Activated T-cell treated with anti-CD3 and anti-CD28 coated beads, Interleukin-2, amount 50 U/mL, for 24 hours (primary cell): Measurements from ENCODE around the gene PNRC1.
"Not testable (repeated sequence)": the region's sequence is repeated elsewhere in the genome, so short reads cannot be mapped to it uniquely, and the experiment has no call there.

Experiments used
- DNase-seq: peaks from one replicate; pipeline ENCODE4 v3.0.0-alpha.2; 2020
- H3K27ac Mint-ChIP-seq: 2 replicates; pipeline ENCODE4 v1.8.0; 2020; ENCODE audit warnings: mild to moderate bottlenecking, mixed read lengths
- H3K27me3 Mint-ChIP-seq: 2 replicates; pipeline ENCODE4 v1.8.0; 2020; ENCODE audit warnings: mixed read lengths
- H3K36me3 Mint-ChIP-seq: 2 replicates; pipeline ENCODE4 v1.8.0; 2020; ENCODE audit warnings: low read depth, mixed read lengths
- H3K4me1 Mint-ChIP-seq: 2 replicates; pipeline ENCODE4 v1.8.0; 2020; ENCODE audit warnings: low read depth, mixed read lengths
- H3K4me3 Mint-ChIP-seq: 2 replicates; pipeline ENCODE4 v1.8.0; 2020; ENCODE audit warnings: mild to moderate bottlenecking, moderate library complexity, mixed read lengths
- H3K9me3 Mint-ChIP-seq: 2 replicates; pipeline ENCODE4 v1.8.0; 2020; ENCODE audit warnings: mixed read lengths

PNRC1 gene

DNA sequence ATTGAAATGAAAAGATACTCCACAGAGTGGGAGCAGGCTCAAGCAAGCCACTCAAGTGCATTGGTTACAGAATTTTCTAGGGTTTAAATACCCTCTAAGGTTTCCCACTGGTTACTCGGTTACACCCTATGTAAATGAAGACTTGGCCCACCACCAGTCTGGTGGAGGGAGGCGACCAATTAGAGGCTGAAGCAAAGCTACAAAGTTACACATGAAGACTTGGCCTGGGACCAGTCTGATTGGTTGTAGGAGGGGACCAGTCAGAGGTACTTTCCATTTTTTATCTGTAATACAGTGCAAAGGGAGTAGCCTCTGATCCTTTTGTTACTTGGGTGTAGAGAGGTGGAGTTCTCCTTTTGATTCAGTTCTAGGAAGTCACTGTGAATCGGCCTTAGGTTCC is 29.7 kb downstream of the PNRC1 start:
- no peaks in the 10 kb centered on the region for H3K36me3 Mint-ChIP-seq
- no peak overlapping the region for H3K27ac Mint-ChIP-seq
- no peaks in the 10 kb centered on the region for H3K4me1 Mint-ChIP-seq
- no peak overlapping the region for H3K4me3 Mint-ChIP-seq
- no peak for DNase-seq
- H3K9me3 Mint-ChIP-seq = no peaks in the 10 kb centered on the region
- H3K27me3 Mint-ChIP-seq = no peaks in the 10 kb centered on the region

DNA sequence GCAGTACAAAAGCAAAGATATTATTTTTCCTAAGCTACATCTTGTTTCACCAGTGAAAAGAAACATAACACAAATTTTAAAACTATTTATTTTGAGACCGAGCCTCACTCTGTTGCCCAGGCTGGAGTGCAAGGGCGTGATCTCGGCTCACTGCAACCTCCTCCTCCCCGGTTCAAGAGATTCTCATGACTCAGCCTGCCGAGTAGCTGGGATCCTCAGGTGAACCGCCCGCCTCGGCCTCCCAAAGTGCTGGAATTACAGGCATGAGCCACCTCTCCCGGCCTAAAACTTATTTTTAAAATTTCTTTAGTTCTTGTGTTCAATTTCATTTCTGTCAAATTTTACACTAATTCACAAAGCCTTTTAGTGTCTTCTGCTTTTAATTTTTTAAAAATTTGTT is 31.4 kb downstream of the PNRC1 start:
- no peak for DNase-seq
- no peaks in the 10 kb centered on the region for H3K36me3 Mint-ChIP-seq
- H3K9me3 Mint-ChIP-seq = no peaks in the 10 kb centered on the region
- peaks cover 10% of the 10 kb centered on the region for H3K27me3 Mint-ChIP-seq
- H3K27ac Mint-ChIP-seq = no peak overlapping the region
- H3K4me3 Mint-ChIP-seq = no peak overlapping the region
- H3K4me1 Mint-ChIP-seq = peaks cover 2% of the 10 kb centered on the region

DNA sequence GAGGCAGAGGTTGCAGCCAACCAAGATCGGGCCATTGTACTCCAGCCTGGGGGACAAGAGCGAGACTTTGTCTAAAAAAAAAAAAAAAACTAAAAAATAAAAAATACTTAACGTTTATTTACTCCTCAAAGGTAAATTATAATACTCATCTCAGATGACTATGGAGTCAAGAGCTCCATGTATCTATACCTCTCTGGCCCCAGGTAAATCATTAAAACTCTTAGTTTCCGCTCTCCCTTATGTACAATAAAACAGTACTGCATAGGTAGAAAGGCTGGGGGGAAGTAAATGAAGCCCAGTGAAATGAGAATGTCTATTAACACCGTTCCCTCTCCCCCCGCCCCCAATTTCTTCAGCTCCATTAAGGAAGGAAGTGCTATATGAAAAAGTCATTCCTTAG is 36.2 kb downstream of the PNRC1 start:
- Mint-ChIP-seq H3K4me3 (peak overlapping the region; percentile 80), H3K27me3 (peaks cover 13% of the 10 kb centered on the region), H3K27ac (no peak overlapping the region), H3K4me1 (peaks cover 8% of the 10 kb centered on the region), H3K9me3 (no peaks in the 10 kb centered on the region), H3K36me3 (no peaks in the 10 kb centered on the region)
- DNase-seq = no peak

DNA sequence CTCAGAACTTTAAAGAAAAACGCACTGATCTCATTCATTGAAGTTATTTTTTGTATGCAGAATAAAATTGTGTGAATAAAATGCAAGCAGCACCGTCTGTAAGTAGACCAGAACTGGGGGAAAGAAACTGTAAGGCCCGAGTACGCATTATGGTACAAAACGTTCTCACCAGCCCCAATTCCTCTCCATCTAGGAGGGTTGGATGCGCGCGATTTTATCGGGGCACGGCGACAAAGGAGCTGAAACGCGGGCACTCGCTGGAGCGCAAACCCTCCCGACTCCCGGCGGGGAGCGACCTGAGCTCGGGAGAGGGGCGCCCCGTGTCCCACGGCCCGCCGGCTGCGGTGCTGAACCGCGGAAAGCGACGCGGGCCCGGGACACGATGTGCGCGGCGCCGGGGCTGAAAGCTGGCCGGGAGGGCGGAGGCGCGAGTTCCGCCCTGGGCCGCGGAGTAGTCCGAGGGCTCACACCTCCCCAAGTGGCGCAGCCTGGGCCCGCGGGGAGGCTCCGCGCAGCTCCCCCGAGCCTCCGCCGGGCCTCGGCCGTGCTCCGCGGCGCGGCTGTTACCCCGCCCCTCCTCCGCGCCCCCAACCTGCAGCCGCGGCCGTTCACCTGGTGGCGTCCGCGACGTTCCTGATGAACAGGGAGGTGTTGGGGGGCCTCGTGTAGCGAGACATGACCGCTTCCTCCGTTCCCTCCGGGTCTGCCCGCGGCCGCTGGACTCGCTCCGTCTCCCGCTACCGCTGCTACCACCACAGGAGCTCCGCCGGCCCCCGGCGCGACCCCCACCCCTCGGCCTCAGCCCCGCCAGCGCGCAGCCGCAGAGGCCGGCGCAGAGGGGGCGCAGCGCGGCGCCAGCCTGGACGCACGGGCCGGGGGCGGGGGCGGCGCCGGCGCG is 36.9 kb downstream of the PNRC1 start, which contains the start of gene SRSF12:
Gene SRSF12, minus strand, starts transcription at position 861 of the 898 bp plus-strand sequence. Its CDS starts 184 bp downstream, at position 677.
- H3K27ac Mint-ChIP-seq = peak within 1 kb of the TSS; percentile 69
- peaks cover 8% of the 10 kb centered on the region for H3K4me1 Mint-ChIP-seq
- H3K9me3 Mint-ChIP-seq = no peaks in the 10 kb centered on the region
- H3K27me3 Mint-ChIP-seq = peaks cover 13% of the 10 kb centered on the region
- H3K36me3 Mint-ChIP-seq = no peaks in the 10 kb centered on the region
- peak; percentile 70 for DNase-seq
- peak within 1 kb of the TSS; percentile 80 for H3K4me3 Mint-ChIP-seq

DNA sequence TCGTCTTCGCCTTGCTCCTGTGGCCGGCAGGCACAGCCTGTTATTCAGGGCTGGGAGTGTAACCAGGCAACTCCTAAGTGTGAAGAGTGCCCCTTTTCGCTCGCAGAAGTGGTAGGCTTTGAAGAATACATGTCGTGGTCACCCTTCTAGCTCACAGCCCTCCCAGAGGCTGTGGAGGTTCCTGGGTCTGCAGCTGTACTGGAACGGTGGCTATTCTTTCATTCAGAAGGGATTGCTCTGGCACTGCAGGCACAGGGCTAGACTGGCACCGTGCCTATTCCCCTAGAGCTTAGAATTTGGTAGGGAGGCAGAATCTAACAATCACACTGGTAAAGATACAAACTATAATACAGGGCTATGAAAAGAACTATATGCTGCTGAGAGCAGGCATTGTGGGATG is 38.4 kb downstream of the PNRC1 start:
- H3K4me1 Mint-ChIP-seq = peaks cover 8% of the 10 kb centered on the region
- no peak overlapping the region for H3K27ac Mint-ChIP-seq
- H3K36me3 Mint-ChIP-seq = no peaks in the 10 kb centered on the region
- no peak for DNase-seq
- peaks cover 13% of the 10 kb centered on the region for H3K27me3 Mint-ChIP-seq
- H3K4me3 Mint-ChIP-seq = peak overlapping the region; percentile 62
- no peaks in the 10 kb centered on the region for H3K9me3 Mint-ChIP-seq

DNA sequence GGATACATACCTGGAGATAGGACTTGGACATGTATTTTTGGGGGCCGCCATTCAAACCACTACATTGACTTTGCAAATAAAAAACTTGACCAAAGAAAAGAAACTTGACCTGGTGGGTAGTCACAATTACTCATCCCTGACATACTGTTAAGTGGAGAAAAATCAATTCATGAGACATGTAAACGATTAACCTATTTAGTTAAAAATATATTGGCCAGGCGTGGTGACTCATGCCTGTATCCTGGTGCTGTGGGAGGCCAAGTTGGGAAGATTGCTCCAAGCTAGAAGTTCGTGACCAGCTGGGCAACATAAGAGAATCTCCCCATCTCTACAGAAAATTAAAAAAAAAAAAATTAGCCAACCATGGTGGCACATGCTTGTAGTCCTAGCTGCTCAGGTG is 39.8 kb downstream of the PNRC1 start:
- H3K27ac Mint-ChIP-seq = no peak overlapping the region
- peaks cover 8% of the 10 kb centered on the region for H3K4me1 Mint-ChIP-seq
- no peak for DNase-seq

DNA sequence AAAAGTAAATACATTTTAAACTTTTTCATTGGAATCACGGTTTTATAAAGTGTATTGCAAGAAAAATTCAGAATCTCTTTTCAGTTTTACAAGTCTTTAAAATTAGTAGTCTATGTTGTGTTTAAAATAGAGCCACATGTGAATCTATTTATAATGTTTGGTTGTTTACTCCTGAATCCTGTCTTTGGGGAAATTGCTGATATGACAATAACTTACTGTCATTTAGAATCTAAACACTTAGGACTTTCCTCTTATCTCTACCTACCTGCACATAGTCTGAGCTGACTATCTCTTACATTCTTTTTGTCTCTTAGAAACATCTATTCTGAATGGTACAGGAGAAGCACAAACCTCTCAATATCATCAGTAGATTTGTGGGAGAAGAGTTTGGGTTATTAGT is 41.4 kb downstream of the PNRC1 start:
- Mint-ChIP-seq H3K4me3 (no peak overlapping the region), H3K36me3 (no peaks in the 10 kb centered on the region), H3K27me3 (peaks cover 3% of the 10 kb centered on the region), H3K27ac (no peak overlapping the region), H3K4me1 (peaks cover 6% of the 10 kb centered on the region), H3K9me3 (no peaks in the 10 kb centered on the region)
- no peak for DNase-seq

More for the DNA sequence above, 39.8 kb downstream of the PNRC1 start:
- no peaks in the 10 kb centered on the region for H3K9me3 Mint-ChIP-seq
- H3K36me3 Mint-ChIP-seq = no peaks in the 10 kb centered on the region
- H3K27me3 Mint-ChIP-seq = peaks cover 13% of the 10 kb centered on the region
- no peak overlapping the region for H3K4me3 Mint-ChIP-seq

DNA sequence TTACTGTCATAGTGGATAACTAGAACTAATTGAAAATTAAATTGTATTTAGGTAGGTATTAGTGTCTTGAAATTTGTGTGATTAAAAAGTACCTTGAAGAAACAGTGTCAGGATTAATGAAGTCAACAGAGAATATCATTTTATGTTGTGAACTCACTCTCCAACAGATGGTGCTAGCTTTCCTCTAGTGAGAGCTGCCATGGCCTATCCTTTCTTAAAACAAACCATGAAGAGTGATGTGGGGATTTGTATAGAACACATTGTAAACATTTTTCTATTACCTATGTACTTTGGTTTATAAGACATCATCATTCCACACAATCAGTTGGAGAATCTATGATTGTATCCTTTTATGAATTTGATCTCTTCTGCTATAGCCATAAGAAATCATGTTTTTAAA is 42.1 kb downstream of the PNRC1 start:
- DNase-seq = no peak

DNA sequence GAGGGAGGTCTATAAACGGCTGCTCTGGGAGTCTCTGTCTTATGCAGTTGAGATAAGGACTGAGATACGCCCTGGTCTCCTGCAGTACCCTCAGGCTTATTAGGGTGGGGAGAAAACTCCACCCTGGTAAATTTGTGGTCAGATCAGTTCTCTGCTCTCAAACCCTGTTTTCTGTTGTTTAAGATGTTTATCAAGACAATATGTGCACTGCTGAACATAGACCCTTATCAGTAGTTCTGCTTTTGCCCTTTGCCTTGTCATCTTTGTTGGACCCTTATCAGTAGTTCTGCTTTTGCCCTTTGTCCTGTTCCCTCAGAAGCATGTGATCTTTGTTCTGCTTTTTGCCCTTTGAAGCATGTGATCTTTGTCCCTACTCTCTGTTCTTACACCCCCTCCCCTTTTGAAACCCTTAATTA is 47.7 kb downstream of the PNRC1 start:
- not testable (repeated sequence) for H3K27me3 Mint-ChIP-seq, H3K9me3 Mint-ChIP-seq, H3K4me1 Mint-ChIP-seq, H3K27ac Mint-ChIP-seq, H3K4me3 Mint-ChIP-seq, H3K36me3 Mint-ChIP-seq, DNase-seq

More for the DNA sequence above, 42.1 kb downstream of the PNRC1 start:
- no peaks in the 10 kb centered on the region for H3K27me3 Mint-ChIP-seq
- H3K4me3 Mint-ChIP-seq = no peak overlapping the region
- peaks cover 2% of the 10 kb centered on the region for H3K4me1 Mint-ChIP-seq
- no peak overlapping the region for H3K27ac Mint-ChIP-seq
- no peaks in the 10 kb centered on the region for H3K9me3 Mint-ChIP-seq
- no peaks in the 10 kb centered on the region for H3K36me3 Mint-ChIP-seq

DNA sequence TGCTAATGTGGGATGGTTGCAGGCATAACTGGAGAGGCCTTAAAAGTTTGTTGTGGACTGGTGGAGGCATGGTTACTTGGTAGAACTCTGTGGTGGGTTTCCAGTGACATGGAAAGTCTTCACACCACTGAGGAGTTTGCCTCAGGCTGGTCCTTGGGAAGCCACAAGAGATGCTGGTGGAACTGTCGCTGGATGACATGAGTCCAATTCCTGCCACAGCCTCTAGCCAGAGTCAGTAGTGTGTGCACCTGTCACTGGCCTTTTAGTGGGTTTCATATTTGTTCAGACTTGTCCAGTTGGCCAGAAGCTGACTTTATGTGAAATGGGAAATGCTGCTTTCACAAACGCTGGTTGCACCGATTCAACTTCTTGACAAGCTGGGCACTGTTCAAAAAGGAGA is 51.0 kb downstream of the PNRC1 start:
- H3K36me3 Mint-ChIP-seq = no peaks in the 10 kb centered on the region
- H3K9me3 Mint-ChIP-seq = peaks cover 8% of the 10 kb centered on the region

DNA sequence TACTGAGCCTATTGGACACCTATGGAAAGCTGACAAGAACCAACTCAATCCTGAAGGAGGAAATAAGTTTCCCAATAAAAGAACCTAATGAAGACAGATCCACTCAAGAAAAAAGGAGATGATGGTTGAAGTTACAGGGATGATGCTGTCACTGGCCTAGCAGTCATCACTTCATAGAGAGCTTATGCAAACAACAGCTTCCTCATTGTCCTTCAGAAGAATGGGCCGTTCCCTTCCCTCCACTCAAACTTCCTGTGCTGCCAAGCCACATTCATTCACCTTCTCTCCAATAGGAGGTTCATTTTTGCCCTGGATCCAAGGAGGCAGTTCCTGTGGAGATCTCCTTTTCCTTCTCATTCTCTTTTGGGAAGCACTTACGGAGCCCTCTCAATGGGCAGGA is 51.5 kb downstream of the PNRC1 start:
- Mint-ChIP-seq H3K4me3 (no peak overlapping the region), H3K9me3 (peaks cover 8% of the 10 kb centered on the region), H3K27me3 (no peaks in the 10 kb centered on the region), H3K4me1 (no peaks in the 10 kb centered on the region), H3K36me3 (no peaks in the 10 kb centered on the region), H3K27ac (no peak overlapping the region)
- no peak for DNase-seq

More for the DNA sequence above, 51.0 kb downstream of the PNRC1 start:
- Mint-ChIP-seq H3K4me1 (no peaks in the 10 kb centered on the region), H3K27ac (no peak overlapping the region), H3K27me3 (no peaks in the 10 kb centered on the region), H3K4me3 (no peak overlapping the region)
- no peak for DNase-seq

DNA sequence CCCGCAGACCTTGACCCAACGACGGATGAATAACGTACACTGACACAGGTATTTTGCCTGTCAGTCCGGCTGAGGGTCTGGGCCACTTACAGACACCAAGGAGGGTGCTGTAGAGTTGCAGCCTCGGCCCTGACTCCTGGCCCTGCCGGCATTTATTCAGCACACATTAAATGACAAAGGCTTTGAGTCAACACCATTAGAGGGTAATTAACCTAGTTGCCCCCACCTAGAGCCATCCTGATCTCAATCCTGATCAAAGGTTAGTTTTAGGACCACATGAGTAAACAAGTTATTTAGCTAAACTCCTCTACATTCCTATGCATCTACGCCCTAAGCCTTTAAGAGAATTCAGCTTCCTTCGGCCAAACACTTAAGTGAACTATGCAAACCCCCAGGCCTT is 53.4 kb downstream of the PNRC1 start:
- no peaks in the 10 kb centered on the region for H3K9me3 Mint-ChIP-seq
- no peak for DNase-seq
- H3K4me3 Mint-ChIP-seq = no peak overlapping the region
- no peaks in the 10 kb centered on the region for H3K4me1 Mint-ChIP-seq
- H3K27me3 Mint-ChIP-seq = no peaks in the 10 kb centered on the region
- no peak overlapping the region for H3K27ac Mint-ChIP-seq
- H3K36me3 Mint-ChIP-seq = no peaks in the 10 kb centered on the region

DNA sequence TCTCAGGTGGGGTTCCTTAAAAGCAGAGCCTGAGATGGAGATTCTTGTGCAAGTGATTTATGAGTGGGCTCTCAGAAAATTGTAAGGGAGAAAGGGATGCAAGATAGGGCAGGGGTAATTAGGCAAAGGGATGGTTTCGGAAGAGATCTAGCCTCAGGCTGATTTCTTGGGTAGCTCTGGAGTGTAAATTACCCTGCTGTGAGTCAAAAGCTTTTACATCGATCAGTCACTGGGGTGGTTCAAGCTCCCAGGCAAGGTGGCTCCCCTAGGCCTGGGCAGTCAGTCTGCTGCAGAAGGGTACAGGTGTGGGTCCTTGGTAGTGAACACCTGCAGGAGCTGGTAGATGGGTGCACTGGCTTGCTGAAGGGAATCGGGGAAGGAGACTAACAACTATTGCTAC is 54.2 kb downstream of the PNRC1 start:
- H3K4me1 Mint-ChIP-seq = no peaks in the 10 kb centered on the region

More for the DNA sequence above, 54.2 kb downstream of the PNRC1 start:
- Mint-ChIP-seq H3K36me3 (no peaks in the 10 kb centered on the region), H3K27ac (no peak overlapping the region), H3K9me3 (no peaks in the 10 kb centered on the region), H3K27me3 (no peaks in the 10 kb centered on the region), H3K4me3 (no peak overlapping the region)
- no peak for DNase-seq
